ENCODE results near the gene SKIC3. TPM values are rescaled to one million over a fixed set of nuclear protein-coding genes. Genes with fewer than 3 reads are reported as not detected.

The SKIC3 gene
- total and polyA plus RNA-seq, 2 experiments from 2014 or later: 75.1 to 111 TPM

GRCh38 chr5:95563367-95563766, 8.6 kb upstream of the SKIC3 start:
- peaks cover 2% of the 10 kb centered on the region; the same call in 1 of the 3 replicates for H3K4me1 Mint-ChIP-seq
- H3K4me3 Mint-ChIP-seq: no peak overlapping the region
- Histone ChIP-seq H3F3A (replicated peaks; ENCODE audit: low read depth) (no peaks in the 10 kb centered on the region), H3K27ac (ENCODE audit: low read depth) (no peak overlapping the region), H3K79me2 (replicated peaks; ENCODE audit: insufficient read depth) (peaks cover 4% of the 10 kb centered on the region), H3K36me3 (ENCODE audit: insufficient read depth) (no peaks in the 10 kb centered on the region), H3K4me1 (ENCODE audit: insufficient read depth) (no peaks in the 10 kb centered on the region), H3K9me2 (ENCODE audit: insufficient read depth) (no peaks in the 10 kb centered on the region), H3K4me3 (no peak overlapping the region), H4K20me1 (replicated peaks; ENCODE audit: insufficient read depth) (no peaks in the 10 kb centered on the region; the same call in 1 of the 2 replicates), H3K4me2 (no peak overlapping the region), H2AFZ (no peak overlapping the region), H3K27me3 (ENCODE audit: insufficient read depth) (no peaks in the 10 kb centered on the region)
- DNase-seq (ENCODE audit: low spot score) (no peak), ATAC-seq (no peak)
- no peaks in the 10 kb centered on the region for H3K36me3 Mint-ChIP-seq (ENCODE audit: low read depth)
- no peaks in the 10 kb centered on the region for H3K27me3 Mint-ChIP-seq (ENCODE audit: insufficient read depth, low read depth, poor library complexity)
- no peak for TF ChIP-seq EZH2 (IDR thresholded peaks at IDR 0.05; ENCODE audit: low read depth, unreplicated experiment)
- TF ChIP-seq EZH2phosphoT487 (IDR thresholded peaks at IDR 0.05; ENCODE audit: unreplicated experiment): no peak
- TF ChIP-seq REST (IDR thresholded peaks at IDR 0.05; ENCODE audit: unreplicated experiment): no peak
- TF ChIP-seq ZNF331 (CRISPR knock-in tag; IDR thresholded peaks at IDR 0.05; ENCODE audit: low read depth): no peak
- no peak for TF ChIP-seq ETS1 (IDR thresholded peaks at IDR 0.05)
- no peak for TF ChIP-seq POLR2AphosphoS5 (IDR thresholded peaks at IDR 0.05; ENCODE audit: low read depth)
- no peak for TF ChIP-seq JUNB (IDR thresholded peaks at IDR 0.05; ENCODE audit: unreplicated experiment)
- no peak for TF ChIP-seq ZNF462 (CRISPR knock-in tag; IDR thresholded peaks at IDR 0.05)
- TF ChIP-seq STAT1 (IDR thresholded peaks at IDR 0.05; ENCODE audit: unreplicated experiment): no peak
- no peak for TF ChIP-seq CREB1 (CRISPR knock-in tag; IDR thresholded peaks at IDR 0.05; ENCODE audit: low read depth)
- TF ChIP-seq CTCF (conservative IDR thresholded peaks at IDR 0.05; ENCODE audit: low read depth in 2 of 2): no peak
- no peak for TF ChIP-seq NANOG (IDR thresholded peaks at IDR 0.05; ENCODE audit: borderline replicate concordance)
- no peak for TF ChIP-seq ZNF114 (CRISPR knock-in tag; IDR thresholded peaks at IDR 0.05)
- H3K27ac Mint-ChIP-seq: no peak overlapping the region
- H3K9me3 Mint-ChIP-seq: no peaks in the 10 kb centered on the region

All from GM23338 (cell line).